Endothelial cell of umbilical vein (primary cell): ENCODE data around the gene SGK1. TPM values are rescaled to one million over a fixed set of nuclear protein-coding genes. Genes with fewer than 3 reads are reported as not detected.

Experiments
- BruUV-seq: library from RNA; stranded (reverse); fragments of 400-500 nt; replicated peaks from 2 replicates; lab custom pipeline; 2021; lab: Mats Ljungman, UMichigan
- CTCF ChIA-PET: fragments of 300-600, 350-600 bp; sonication (Branson Sonifier 250); formaldehyde crosslinking; loops from one replicate; lab custom pipeline; 2021; ENCODE audit warnings: antibody characterized with exemption, inconsistent platforms; lab: Charles Lee
- POLR2A ChIA-PET: fragments of 300-600, 350-600 bp; sonication (Branson Sonifier 250); formaldehyde crosslinking; loops from one replicate; lab custom pipeline; 2021; ENCODE audit warnings: antibody characterized with exemption, inconsistent platforms; lab: Charles Lee
- DNase-seq: peaks from one replicate; pipeline ENCODE4 v3.0.0-alpha.2; 2011; ENCODE audit warnings: low read depth, low spot score
- FAIRE-seq: peaks from 2 replicates; lab custom pipeline; 2011; peaks lifted over from hg19 to GRCh38; lab: Jason Lieb, UNC
- H2AFZ ChIP-seq: 2 replicates; pipeline ENCODE4 v1.6.0; 2012; ENCODE audit warnings: low read depth, low read length, control low read depth, inconsistent platforms
- H3K27ac ChIP-seq: 2 replicates; pipeline ENCODE4 v1.5.1; 2011; ENCODE audit warnings: low read depth, mild to moderate bottlenecking, control low read depth, low read length, moderate library complexity; ENCODE audit not compliant: insufficient read depth
- H3K27me3 ChIP-seq, 2 experiments: 2 replicates each; pipeline versions ENCODE4 v1.6.0 to v1.6.1; 2011; ENCODE audit warnings: low read length in 2 of 2, mixed read lengths in 1 of 2; ENCODE audit not compliant: control insufficient read depth in 2 of 2, insufficient read depth in 2 of 2
- H3K36me3 ChIP-seq, 2 experiments: 2 replicates in 1 of 2; 3 replicates in 1 of 2; pipeline ENCODE4 v1.5.1; 2011; ENCODE audit warnings: low read length in 2 of 2, mild to moderate bottlenecking in 1 of 2, moderate library complexity in 1 of 2; ENCODE audit not compliant: control insufficient read depth in 2 of 2, insufficient read depth in 2 of 2; ENCODE audit errors: extremely low read depth in 1 of 2
- H3K4me1 ChIP-seq: 3 replicates; pipeline ENCODE4 v1.5.1; 2011; ENCODE audit warnings: mild to moderate bottlenecking, low read length; ENCODE audit not compliant: control insufficient read depth, insufficient read depth; ENCODE audit errors: extremely low read depth
- H3K4me2 ChIP-seq: 2 replicates; pipeline ENCODE4 v1.6.1; 2011; ENCODE audit warnings: low read length, control low read depth, mixed read lengths; ENCODE audit not compliant: insufficient read depth
- H3K4me3 ChIP-seq, 3 experiments: fragments of 200-600 bp in 1 of 3; sonication (generic), shearing (Covaris generic) in 1 of 3; replicated peaks in 1 of 3; 2 replicates each; pipeline ENCODE4 v1.5.1; 2011 to 2016; ENCODE audit warnings: control low read depth in 3 of 3, low read length in 3 of 3, mild to moderate bottlenecking in 2 of 3, inconsistent platforms in 1 of 3, low read depth in 1 of 3, moderate library complexity in 1 of 3; ENCODE audit not compliant: insufficient read depth in 1 of 3
- H3K79me2 ChIP-seq: 2 replicates; pipeline ENCODE4 v1.6.0; 2012; ENCODE audit warnings: low read length, inconsistent platforms; ENCODE audit not compliant: control insufficient read depth, insufficient read depth
- H3K9ac ChIP-seq: replicated peaks from 2 replicates; pipeline ENCODE3; 2011; ENCODE audit warnings: low read length, control low read depth; ENCODE audit not compliant: insufficient read depth; ENCODE audit errors: extremely low read depth
- H3K9me1 ChIP-seq: replicated peaks from 3 replicates; pipeline ENCODE4 v1.6.0; 2011; ENCODE audit warnings: mild to moderate bottlenecking, low read length; ENCODE audit not compliant: control insufficient read depth, insufficient read depth; ENCODE audit errors: extremely low read depth
- H3K9me3 ChIP-seq: replicated peaks from 2 replicates; pipeline ENCODE4 v1.5.1; 2012; ENCODE audit warnings: low read length, inconsistent platforms; ENCODE audit not compliant: control insufficient read depth, insufficient read depth
- H4K20me1 ChIP-seq: replicated peaks from 2 replicates; pipeline ENCODE3; 2011; ENCODE audit warnings: mild to moderate bottlenecking, low read length; ENCODE audit not compliant: control insufficient read depth, insufficient read depth; ENCODE audit errors: extremely low read depth
- CTCF ChIP-seq, 2 donors: IDR thresholded peaks; 1 replicate in 1 of 2; 2 replicates in 1 of 2; pipeline ENCODE4 v1.5.1; 2011; ENCODE audit warnings: low read length in 2 of 2, mild to moderate bottlenecking in 2 of 2, moderate library complexity in 2 of 2, control low read depth in 1 of 2, inconsistent platforms in 1 of 2, low read depth in 1 of 2; ENCODE audit not compliant: insufficient read depth in 1 of 2; ENCODE audit errors: extremely low read depth in 1 of 2
- EZH2 ChIP-seq: IDR thresholded peaks from 2 replicates; pipeline ENCODE4 v1.6.1; 2012; ENCODE audit warnings: borderline replicate concordance, low read depth, mild to moderate bottlenecking, moderate library complexity, low read length, inconsistent platforms; ENCODE audit not compliant: severe bottlenecking
- JUN ChIP-seq: IDR thresholded peaks from 2 replicates; pipeline ENCODE4 v1.6.1; 2011; ENCODE audit warnings: borderline replicate concordance, low read depth; ENCODE audit not compliant: insufficient read length, insufficient read depth
- MYC ChIP-seq: IDR thresholded peaks from one replicate; pipeline ENCODE4 v1.6.1; 2011; ENCODE audit warnings: mild to moderate bottlenecking, low read depth, low read length
- POLR2A ChIP-seq: IDR thresholded peaks from 2 replicates; pipeline ENCODE4 v1.6.1; 2012; ENCODE audit warnings: low read depth, mild to moderate bottlenecking, control low read depth, low read length
- dilution Hi-C: fragments of 300-500 bp; cut with MboI; formaldehyde crosslinking; loops from one replicate; pipeline ENCODE4 v1.15.0; 2019; ENCODE audit warnings: low sequenced_read_pairs; ENCODE audit not compliant: extremely low pct_ligation_motif_present
- intact Hi-C: fragments of 100-400 bp; cut with micrococcal nuclease; formaldehyde crosslinking; loops from one replicate; pipeline ENCODE4 v1.10.0; 2022
- polyA plus RNA-seq, 4 experiments: library from polyadenylated mRNA; depleted of rRNA in 3 of 4; stranded (reverse) in 3 of 4; unstranded in 1 of 4; fragments of >200 nt; gene quantifications; 2 replicates each; pipeline versions ENCODE4 v1.2.1 to v1.2.3, GENCODE V29; 2011 to 2012; ENCODE audit warnings: missing spikeins in 1 of 4
- total RNA-seq: library from RNA; stranded (reverse); gene quantifications from 2 replicates; pipeline ENCODE4 v1.2.3, GENCODE V29; 2021
- TF ChIP-seq, protein P1 (sequence below): IDR thresholded peaks from 2 replicates; pipeline ENCODE4 v1.6.1; 2011; ENCODE audit not compliant: insufficient read depth, insufficient read length

SGK1 gene
- total and polyA plus RNA-seq, 2 donors (not counting 3 experiments of a cell fraction or from before 2014, with no cell fraction given), result 121 to 128 TPM

DNA sequence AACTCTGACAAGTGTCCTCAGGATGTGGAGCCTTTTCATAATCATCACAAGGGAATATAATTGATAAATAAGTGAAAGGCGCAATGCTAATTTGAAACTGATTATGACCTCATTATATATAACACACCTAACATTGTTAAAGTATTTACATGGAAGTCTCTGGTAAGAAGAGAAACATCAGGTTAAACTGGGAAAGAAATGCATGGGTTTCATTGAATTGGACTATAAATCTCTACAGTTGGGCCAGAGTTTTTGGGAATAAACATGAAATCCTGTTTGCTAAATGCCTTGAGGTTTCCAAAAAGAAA lies 1.0 kb upstream of the SGK1 start:
- Histone ChIP-seq H4K20me1 (no peaks in the 10 kb centered on the region), H2AFZ (no peak overlapping the region), H3K36me3 (no peaks in the 10 kb centered on the region), H3K79me2 (no peaks in the 10 kb centered on the region), H3K27me3 (no peaks in the 10 kb centered on the region), H3K9me3 (no peaks in the 10 kb centered on the region), H3K9ac (no peak overlapping the region), H3K27ac (no peak overlapping the region), H3K9me1 (no peaks in the 10 kb centered on the region), H3K4me1 (peaks cover 6% of the 10 kb centered on the region), H3K4me2 (no peak overlapping the region), H3K4me3 (no peak overlapping the region)
- CTCF ChIA-PET, result interaction anchor here (1.8 kb wide), 1 partner anchor 117 kb away, joined by 3 read pairs; no protein-coding TSS in a partner anchor
- dilution Hi-C loops (no loop called here), intact Hi-C loops (loop anchor here (5.0 kb wide), 1 partner anchor 93 kb away; no protein-coding TSS in a partner anchor)
- DNase-seq, result no peak
- TF ChIP-seq POLR2A (no peak), CTCF (IDR thresholded peaks at IDR 0.05; ENCODE audit: extremely low read depth in 1 of 2, insufficient read depth in 1 of 2, low read depth in 1 of 2, low read length in 2 of 2) (no peak), EZH2 (no peak), MYC (no peak), JUN (no peak)
- TF ChIP-seq, protein P1, sequence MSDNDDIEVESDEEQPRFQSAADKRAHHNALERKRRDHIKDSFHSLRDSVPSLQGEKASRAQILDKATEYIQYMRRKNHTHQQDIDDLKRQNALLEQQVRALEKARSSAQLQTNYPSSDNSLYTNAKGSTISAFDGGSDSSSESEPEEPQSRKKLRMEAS, result no peak
- FAIRE-seq, result no peak
- no TSS peak for BruUV-seq
- POLR2A ChIA-PET, result no interaction called here
